Spleen (tissue), 13 donors: Measurements from ENCODE around the gene TSG101. TPM values are rescaled to one million over a fixed set of nuclear protein-coding genes. Genes with fewer than 3 reads are reported as not detected.

Experiments
- DNase-seq: peaks from one replicate; pipeline ENCODE4 v3.0.0-alpha.2; 2020
- H3K27ac ChIP-seq, 8 donors: fragments of 200-600 bp; sonication (generic) in 7 of 8; 1 replicate in 4 of 8; 2 replicates in 4 of 8; pipeline versions ENCODE4 v1.5.0 to v1.8.0; 2016 to 2021; ENCODE audit warnings: inconsistent platforms in 4 of 8, mild to moderate bottlenecking in 4 of 8, moderate library complexity in 1 of 8
- H3K27me3 ChIP-seq, 7 donors: fragments of 200-600 bp; sonication (generic) in 6 of 7; replicated peaks in 1 of 7; 1 replicate in 4 of 7; 2 replicates in 3 of 7; pipeline versions ENCODE4 v1.5.0 to v1.8.0; 2016 to 2021; ENCODE audit warnings: inconsistent platforms in 3 of 7, mild to moderate bottlenecking in 1 of 7
- H3K36me3 ChIP-seq, 6 donors: fragments of 200-600 bp; sonication (generic) in 5 of 6; 1 replicate in 4 of 6; 2 replicates in 2 of 6; pipeline versions ENCODE4 v1.5.0 to v1.8.0; 2016 to 2021; ENCODE audit warnings: inconsistent platforms in 2 of 6
- H3K4me1 ChIP-seq, 6 donors: fragments of 200-600 bp; sonication (generic) in 5 of 6; 1 replicate in 3 of 6; 2 replicates in 3 of 6; pipeline versions ENCODE4 v1.5.0 to v1.8.0; 2016 to 2021; ENCODE audit warnings: inconsistent platforms in 3 of 6
- H3K4me3 ChIP-seq, 8 donors: fragments of 200-600 bp; sonication (generic) in 7 of 8; 1 replicate in 4 of 8; 2 replicates in 4 of 8; pipeline versions ENCODE4 v1.5.0 to v1.8.0; 2016 to 2021; ENCODE audit warnings: inconsistent platforms in 4 of 8, mild to moderate bottlenecking in 4 of 8, moderate library complexity in 2 of 8
- H3K9me3 ChIP-seq, 8 donors: fragments of 200-600 bp; sonication (generic) in 7 of 8; 1 replicate in 4 of 8; 2 replicates in 4 of 8; pipeline versions ENCODE4 v1.5.0 to v1.8.0; 2016 to 2021; ENCODE audit warnings: inconsistent platforms in 4 of 8
- POLR2A ChIP-seq, 3 donors: fragments of 450-650 bp; IDR thresholded peaks; one replicate each; pipeline ENCODE4 v1.5.1; 2017; ENCODE audit warnings: antibody characterized with exemption in 3 of 3, mild to moderate bottlenecking in 1 of 3
- POLR2AphosphoS5 ChIP-seq, 3 donors: sonication (generic); formaldehyde crosslinking; IDR thresholded peaks; one replicate each; pipeline ENCODE4 v1.5.1; 2017; ENCODE audit warnings: antibody characterized with exemption in 3 of 3
- WGBS, 5 donors: extraction: QIAGEN DNeasy Blood & Tissue Kit in 3 of 5; methylation state at CpG; one replicate each; pipeline versions ENCODE4 v1.1.5 to v1.1.7; 2013 to 2018; 5-methylcytosine and 5-hydroxymethylcytosine counted together
- intact Hi-C: fragments of 100-400 bp; cut with DNase I; formaldehyde crosslinking; loops from one replicate; pipeline ENCODE4 v1.15.0; 2023; ENCODE audit warnings: low total_unique reads
- long read RNA-seq, 2 donors: transcript quantifications; one replicate each; lab custom pipeline, GENCODE V29; 2026
- polyA plus RNA-seq, 3 donors: library from polyadenylated mRNA; stranded (reverse); fragments of 200-250 nt; gene quantifications; one replicate each; pipeline ENCODE4 v1.2.1, GENCODE V29; 2013
- total RNA-seq, 7 donors: library from RNA; depleted of rRNA in 3 of 7; stranded (reverse); fragments of >200 nt in 3 of 7; fragmentation: NEBNext Ultra II Directional in 4 of 7; extraction: Animal tissue kit (Norgen Biotek cat#: 25700) in 4 of 7; gene quantifications; one replicate each; pipeline versions ENCODE4 v1.1.0 to v1.2.1, GENCODE V29; 2016 to 2021
- TF ChIP-seq, protein P1 (sequence below), 11 experiments: fragments of 200-600 bp in 7 of 11; fragments of 450-650 bp in 4 of 11; sonication (generic) in 4 of 11; IDR thresholded peaks in 8 of 11; conservative IDR thresholded peaks in 3 of 11; 1 replicate in 7 of 11; 2 replicates in 4 of 11; pipeline versions ENCODE4 v1.4.0 to v1.8.0; 2016 to 2021; ENCODE audit warnings: antibody characterized with exemption in 11 of 11, inconsistent platforms in 4 of 11, mild to moderate bottlenecking in 1 of 11
- donor health status: healthy with polysubstance abuse.
- donor health status: DM: no; HTN: no; CAD: no; lungs with moderate emphysema.
- donor health status: DM: no; HTN: no; CAD: no.
- donor health status: Bipolar disorder and iron deficiency.
- donor health status: healthy.
- donor health status: DM: no; HTN: no; CAD: no.
- donor health status: DM: yes; HTN: yes; CAD: no.

TSG101 gene, protein sequence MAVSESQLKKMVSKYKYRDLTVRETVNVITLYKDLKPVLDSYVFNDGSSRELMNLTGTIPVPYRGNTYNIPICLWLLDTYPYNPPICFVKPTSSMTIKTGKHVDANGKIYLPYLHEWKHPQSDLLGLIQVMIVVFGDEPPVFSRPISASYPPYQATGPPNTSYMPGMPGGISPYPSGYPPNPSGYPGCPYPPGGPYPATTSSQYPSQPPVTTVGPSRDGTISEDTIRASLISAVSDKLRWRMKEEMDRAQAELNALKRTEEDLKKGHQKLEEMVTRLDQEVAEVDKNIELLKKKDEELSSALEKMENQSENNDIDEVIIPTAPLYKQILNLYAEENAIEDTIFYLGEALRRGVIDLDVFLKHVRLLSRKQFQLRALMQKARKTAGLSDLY
- 10 to 100 TPM; 41.5 to 95.1 (median 52.1) TPM for total RNA-seq
- polyA plus RNA-seq: 10 to 100 TPM; 25.4 to 39.4 (median 34.4) TPM
- long read RNA-seq, donor 1, transcript TSG101-201 (10 exons, 1,824 nt): major isoform, 27 of 40 reads
- long read RNA-seq, donor 1, partial matches to known transcripts: 5 of 40 reads
- long read RNA-seq, donor 1, other reads (novel, unspliced or antisense): 8 of 40 reads
- long read RNA-seq, donor 2, transcript TSG101-201 (10 exons, 1,824 nt): major isoform, 34 of 34 reads
- long read RNA-seq, donor 2, partial matches to known transcripts: 0 of 34 reads
- long read RNA-seq, donor 2, other reads (novel, unspliced or antisense): 0 of 34 reads

DNA sequence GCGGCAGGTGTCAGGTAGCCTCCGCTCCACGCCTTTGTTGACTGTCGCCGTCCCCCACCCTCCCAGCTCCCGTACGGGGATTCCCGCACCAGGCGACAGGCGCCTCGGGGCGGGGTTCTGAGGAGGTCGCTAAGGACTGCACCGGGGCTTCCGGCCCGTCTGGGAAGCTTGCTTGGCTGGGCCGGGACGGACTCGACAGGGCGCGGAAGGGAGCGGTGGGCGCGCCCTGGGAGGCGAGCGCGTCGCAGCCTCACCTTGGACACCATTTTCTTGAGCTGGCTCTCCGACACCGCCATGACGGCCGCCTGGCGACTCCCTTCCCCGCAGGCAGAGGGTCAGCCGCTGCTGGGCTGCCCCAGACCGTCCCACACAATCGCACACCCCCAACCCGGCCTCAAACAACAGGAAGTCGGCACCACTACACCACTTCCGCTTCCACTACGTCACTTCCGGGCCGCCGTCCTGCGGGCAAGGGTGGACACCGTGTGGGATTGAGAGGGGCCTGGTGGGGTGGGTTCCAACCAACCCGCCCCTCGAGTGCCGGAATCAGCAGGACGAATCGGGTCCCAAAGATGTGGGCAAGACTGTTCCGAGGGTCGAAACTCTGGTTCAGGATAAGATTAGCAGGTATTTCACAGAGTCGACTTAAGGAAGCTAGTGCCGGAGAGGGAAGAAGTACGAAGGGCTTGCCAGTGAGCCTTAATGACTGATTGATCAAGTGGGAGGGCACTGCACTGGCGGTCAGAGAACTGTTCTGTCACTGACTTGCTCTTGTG, at the start of gene TSG101:
TSG101 (minus strand) TSS at position 422 of the 776 bp plus-strand sequence; CDS start at position 296, 126 bp downstream.
- WGBS, 5 donors: 0 to 1% (median 1%) methylated on average over 24 to 57 of the region's 57 CpGs
- peak; percentile 98 for DNase-seq
- Histone ChIP-seq H3K27ac (peak within 1 kb of the TSS; percentile 81 to 99 (median 98)), H3K27me3 (no peaks in the 10 kb centered on the region), H3K4me1 (peaks cover 17 to 58% (median 41%) of the 10 kb centered on the region in 6 donors), H3K36me3 (peaks cover 0 to 53% (median 5%) of the 10 kb centered on the region in 6 donors), H3K9me3 (no peaks in the 10 kb centered on the region), H3K4me3 (peak within 1 kb of the TSS; percentile 49 to 86 (median 76))
- TF ChIP-seq POLR2AphosphoS5 (IDR thresholded peaks at IDR 0.05): peak; percentile 98 to 99 (median 98)
- peak in 2 of 3 donors; percentile 49 to 76 for TF ChIP-seq POLR2A (IDR thresholded peaks at IDR 0.05)
- TF ChIP-seq, protein P1, sequence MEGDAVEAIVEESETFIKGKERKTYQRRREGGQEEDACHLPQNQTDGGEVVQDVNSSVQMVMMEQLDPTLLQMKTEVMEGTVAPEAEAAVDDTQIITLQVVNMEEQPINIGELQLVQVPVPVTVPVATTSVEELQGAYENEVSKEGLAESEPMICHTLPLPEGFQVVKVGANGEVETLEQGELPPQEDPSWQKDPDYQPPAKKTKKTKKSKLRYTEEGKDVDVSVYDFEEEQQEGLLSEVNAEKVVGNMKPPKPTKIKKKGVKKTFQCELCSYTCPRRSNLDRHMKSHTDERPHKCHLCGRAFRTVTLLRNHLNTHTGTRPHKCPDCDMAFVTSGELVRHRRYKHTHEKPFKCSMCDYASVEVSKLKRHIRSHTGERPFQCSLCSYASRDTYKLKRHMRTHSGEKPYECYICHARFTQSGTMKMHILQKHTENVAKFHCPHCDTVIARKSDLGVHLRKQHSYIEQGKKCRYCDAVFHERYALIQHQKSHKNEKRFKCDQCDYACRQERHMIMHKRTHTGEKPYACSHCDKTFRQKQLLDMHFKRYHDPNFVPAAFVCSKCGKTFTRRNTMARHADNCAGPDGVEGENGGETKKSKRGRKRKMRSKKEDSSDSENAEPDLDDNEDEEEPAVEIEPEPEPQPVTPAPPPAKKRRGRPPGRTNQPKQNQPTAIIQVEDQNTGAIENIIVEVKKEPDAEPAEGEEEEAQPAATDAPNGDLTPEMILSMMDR (IDR thresholded peaks at IDR 0.05 in 8 of 11, conservative IDR thresholded peaks at IDR 0.05 in 3 of 11): peak in 1 of 11 experiments; percentile 16
- intact Hi-C loops: no loop called here

DNA sequence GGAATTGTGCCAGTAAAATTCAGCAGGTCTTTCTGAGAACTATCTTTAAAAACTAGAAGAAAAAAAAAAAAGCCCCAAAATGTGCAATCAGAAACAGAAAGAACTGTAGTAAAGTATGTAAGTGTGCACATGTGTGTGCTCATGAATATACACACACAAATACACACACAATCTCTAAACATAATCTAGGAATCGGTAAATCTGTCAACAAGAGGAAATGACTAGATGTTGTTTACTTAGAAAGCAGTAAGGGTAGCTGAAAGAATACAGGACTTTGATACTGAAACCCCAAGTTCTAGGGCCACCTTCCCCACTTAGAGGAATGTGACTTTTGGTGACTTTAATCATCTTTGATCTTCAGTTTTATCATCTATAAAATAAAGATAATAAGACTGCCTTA, 48.6 kb upstream of the TSG101 start:
- intact Hi-C loops: no loop called here
- no peak overlapping the region for H3K27ac ChIP-seq
- no peaks in the 10 kb centered on the region for H3K9me3 ChIP-seq
- DNase-seq: no peak
- 64 to 87% (median 72%) methylated on average over 1 of the region's 1 CpG for WGBS, 5 donors
- H3K4me1 ChIP-seq: peaks cover 0 to 10% (median 0%) of the 10 kb centered on the region in 6 donors
- peaks cover 0 to 91% (median 30%) of the 10 kb centered on the region in 6 donors for H3K36me3 ChIP-seq
- TF ChIP-seq POLR2AphosphoS5 (IDR thresholded peaks at IDR 0.05): no peak
- TF ChIP-seq POLR2A (IDR thresholded peaks at IDR 0.05): no peak
- TF ChIP-seq, protein P1 (IDR thresholded peaks at IDR 0.05 in 8 of 11, conservative IDR thresholded peaks at IDR 0.05 in 3 of 11): no peak
- H3K4me3 ChIP-seq: no peak overlapping the region
- no peaks in the 10 kb centered on the region for H3K27me3 ChIP-seq

DNA sequence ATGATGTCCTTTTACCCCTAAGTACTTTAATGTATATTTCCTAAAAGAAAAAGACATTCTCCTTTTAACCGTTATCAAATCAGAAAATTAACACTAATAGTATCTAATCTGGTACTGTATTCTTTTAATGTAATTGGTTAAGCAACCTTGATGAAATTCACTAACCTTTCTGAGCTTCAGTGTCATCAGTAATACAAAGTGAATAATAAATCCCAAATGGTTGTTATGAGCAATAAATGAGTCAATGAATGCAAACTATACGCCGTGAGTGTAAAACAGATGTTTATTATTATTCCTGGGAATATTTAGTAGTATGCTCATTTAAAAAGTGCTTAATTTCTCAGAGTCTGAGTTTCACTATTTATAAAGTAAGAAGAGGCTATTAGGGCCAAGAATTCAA, 40.3 kb upstream of the TSG101 start:
- Histone ChIP-seq H3K27me3 (no peaks in the 10 kb centered on the region), H3K27ac (no peak overlapping the region), H3K4me1 (no peaks in the 10 kb centered on the region), H3K9me3 (no peaks in the 10 kb centered on the region), H3K4me3 (no peak overlapping the region), H3K36me3 (peaks cover 0 to 99% (median 48%) of the 10 kb centered on the region in 6 donors)
- DNase-seq: no peak
- 96 to 98% (median 97%) methylated on average over 3 of the region's 3 CpGs for WGBS, 5 donors
- TF ChIP-seq POLR2A (IDR thresholded peaks at IDR 0.05) (no peak), POLR2AphosphoS5 (IDR thresholded peaks at IDR 0.05) (no peak)
- intact Hi-C loops: no loop called here

DNA sequence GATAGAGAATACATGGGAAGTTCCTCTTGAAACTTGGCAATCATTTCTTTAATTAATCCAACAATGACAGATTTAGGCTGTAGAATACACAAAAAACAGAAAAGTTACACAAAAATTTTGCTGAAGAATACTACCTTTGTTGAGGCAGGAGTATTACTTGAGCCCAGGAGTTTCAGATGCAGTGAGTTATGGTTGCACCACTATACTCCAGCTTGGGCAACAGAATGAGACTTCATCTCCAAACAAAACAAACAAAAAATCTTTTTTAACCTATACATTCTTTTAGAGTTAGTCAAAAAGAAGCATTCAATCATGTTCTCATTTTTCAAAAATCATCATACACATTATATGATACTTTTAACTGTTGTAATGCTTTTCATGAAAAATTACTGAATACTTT, 39.7 kb upstream of the TSG101 start:
- Histone ChIP-seq H3K36me3 (peaks cover 0 to 99% (median 52%) of the 10 kb centered on the region in 6 donors), H3K4me3 (no peak overlapping the region), H3K27ac (no peak overlapping the region), H3K27me3 (no peaks in the 10 kb centered on the region), H3K4me1 (no peaks in the 10 kb centered on the region), H3K9me3 (no peaks in the 10 kb centered on the region)
- no peak for TF ChIP-seq POLR2AphosphoS5 (IDR thresholded peaks at IDR 0.05)
- TF ChIP-seq POLR2A (IDR thresholded peaks at IDR 0.05): no peak
- TF ChIP-seq, protein P1 (IDR thresholded peaks at IDR 0.05 in 8 of 11, conservative IDR thresholded peaks at IDR 0.05 in 3 of 11): no peak
- intact Hi-C loops: no loop called here
- DNase-seq: no peak
